Hepatocyte (in vitro differentiated cells): ENCODE data around the gene GLT8D1. TPM values are rescaled to one million over a fixed set of nuclear protein-coding genes. Genes with fewer than 3 reads are reported as not detected.

Experiments
- DNase-seq: peaks from one replicate; pipeline ENCODE4 v3.0.0-alpha.2; 2016; ENCODE audit warnings: low spot score
- H2AFZ ChIP-seq: fragments of 200-600 bp; sonication (generic); 2 replicates; pipeline ENCODE4 v1.6.0; 2016; ENCODE audit warnings: antibody characterized with exemption, mild to moderate bottlenecking
- H3K27ac ChIP-seq: fragments of 200-600 bp; sonication (generic); 2 replicates; pipeline ENCODE4 v1.5.1; 2016; ENCODE audit warnings: mild to moderate bottlenecking
- H3K27me3 ChIP-seq: fragments of 200-600 bp; sonication (generic); 2 replicates; pipeline ENCODE4 v1.6.1; 2016
- H3K36me3 ChIP-seq: fragments of 200-600 bp; sonication (generic); replicated peaks from 2 replicates; pipeline ENCODE4 v1.5.1; 2016; ENCODE audit warnings: low read depth; ENCODE audit not compliant: insufficient read depth
- H3K4me1 ChIP-seq: fragments of 200-600 bp; sonication (generic); 2 replicates; pipeline ENCODE4 v1.5.1; 2016; ENCODE audit warnings: mild to moderate bottlenecking, moderate library complexity; ENCODE audit not compliant: insufficient read depth
- H3K4me2 ChIP-seq: fragments of 200-600 bp; sonication (generic); 2 replicates; pipeline ENCODE4 v1.6.0; 2016
- H3K4me3 ChIP-seq: fragments of 200-600 bp; sonication (generic); 2 replicates; pipeline ENCODE4 v1.5.1; 2016; ENCODE audit warnings: mild to moderate bottlenecking
- H3K79me2 ChIP-seq: fragments of 200-600 bp; sonication (generic); 2 replicates; pipeline ENCODE4 v1.6.0; 2017; ENCODE audit warnings: mild to moderate bottlenecking
- H3K9me2 ChIP-seq: fragments of 200-600 bp; sonication (generic); replicated peaks from 2 replicates; pipeline ENCODE4 v1.6.0; 2017; ENCODE audit warnings: mild to moderate bottlenecking; ENCODE audit not compliant: insufficient read depth
- H3K9me3 ChIP-seq: fragments of 200-600 bp; sonication (generic); 2 replicates; pipeline ENCODE4 v1.5.1; 2016; ENCODE audit warnings: low read depth, mild to moderate bottlenecking
- H4K20me1 ChIP-seq: fragments of 200-600 bp; sonication (generic); 2 replicates; pipeline ENCODE4 v1.6.0; 2016; ENCODE audit warnings: mild to moderate bottlenecking; ENCODE audit not compliant: insufficient read depth, poor library complexity, severe bottlenecking
- CTCF ChIP-seq: fragments of 200-600 bp; sonication (generic); IDR thresholded peaks from 2 replicates; pipeline ENCODE4 v1.5.1; 2016; ENCODE audit warnings: antibody characterized with exemption, mild to moderate bottlenecking; ENCODE audit not compliant: poor library complexity
- EZH2 ChIP-seq: fragments of 200-600 bp; sonication (generic); IDR thresholded peaks from 2 replicates; pipeline ENCODE4 v1.6.1; 2016; ENCODE audit warnings: antibody characterized with exemption, mild to moderate bottlenecking, borderline replicate concordance
- EZH2phosphoT487 ChIP-seq: fragments of 200-600 bp; sonication (generic); IDR thresholded peaks from one replicate; pipeline ENCODE4 v1.6.1; 2018; ENCODE audit warnings: antibody characterized with exemption, mild to moderate bottlenecking, low read depth, moderate library complexity; ENCODE audit not compliant: unreplicated experiment, severe bottlenecking
- WGBS: methylation state at CpG from one replicate; pipeline ENCODE4 v1.1.6; 2016; ENCODE audit warnings: low lambda C conversion rate; ENCODE audit errors: missing lambda C conversion rate; 5-methylcytosine and 5-hydroxymethylcytosine counted together
- polyA plus RNA-seq: library from polyadenylated mRNA; unstranded; fragments of >200 nt; fragmentation: Nextera tagmentation; extraction: Ambion mirVana; gene quantifications from 2 replicates; pipeline ENCODE4 v1.2.1, GENCODE V29; 2016
- total RNA-seq: library from RNA; depleted of rRNA; stranded (reverse); fragments of >200 nt; gene quantifications from 2 replicates; pipeline ENCODE4 v1.2.3, GENCODE V29; 2014

Gene GLT8D1
- total and polyA plus RNA-seq, 2 experiments from 2014 or later, result 79.9 to 97.9 TPM

DNA sequence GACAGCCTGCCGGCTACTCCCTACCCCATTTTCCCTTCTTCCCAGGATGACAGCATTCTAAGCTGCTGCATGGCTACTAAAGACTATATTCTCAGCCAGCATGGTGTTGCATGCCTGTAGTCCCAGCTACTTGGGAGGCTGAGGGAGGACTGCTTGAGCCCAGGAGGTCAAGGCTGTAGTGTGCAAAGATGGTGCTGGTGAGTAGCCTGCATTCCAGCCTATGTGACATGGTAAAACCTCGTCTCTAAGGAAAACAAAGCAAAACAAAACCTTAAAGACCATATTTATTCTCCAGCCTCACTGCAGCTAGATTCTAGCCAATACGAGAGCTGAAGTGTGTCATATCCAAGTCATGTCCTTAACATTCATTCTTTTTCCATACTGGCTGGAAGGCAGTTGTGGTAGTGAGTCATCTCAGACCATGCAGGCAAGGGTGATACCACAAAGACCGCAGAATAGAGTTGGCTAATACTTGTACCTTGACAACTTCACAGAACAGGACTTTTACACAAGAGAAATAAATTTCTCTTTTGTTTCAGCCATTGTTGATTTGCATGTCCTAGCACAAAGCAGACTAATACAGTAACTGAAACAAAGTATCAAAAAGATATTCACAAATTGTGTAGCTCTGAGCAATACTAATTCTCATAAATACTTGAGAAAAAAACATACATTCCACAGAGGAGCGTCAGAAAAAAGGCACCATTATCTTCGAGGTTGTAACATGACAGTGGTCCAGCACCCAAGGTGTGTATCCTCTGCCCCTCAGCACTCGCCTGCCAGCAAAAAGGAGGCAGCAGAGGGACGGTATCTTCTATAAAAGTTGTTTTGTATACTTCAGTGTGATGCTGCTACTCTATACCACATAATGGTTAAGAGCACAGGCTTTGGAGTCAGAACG lies 34.7 kb downstream of the GLT8D1 start:
- H3K27ac ChIP-seq, result peak overlapping the region; percentile 67
- no peaks in the 10 kb centered on the region for H3K9me2 ChIP-seq
- H2AFZ ChIP-seq, result no peak overlapping the region
- H4K20me1 ChIP-seq, result no peaks in the 10 kb centered on the region
- no peak for TF ChIP-seq CTCF
- TF ChIP-seq EZH2phosphoT487, result no peak
- no peak for TF ChIP-seq EZH2
- H3K79me2 ChIP-seq, result peaks cover 44% of the 10 kb centered on the region
- no peaks in the 10 kb centered on the region for H3K36me3 ChIP-seq
- H3K4me1 ChIP-seq, result no peaks in the 10 kb centered on the region
- no peaks in the 10 kb centered on the region for H3K27me3 ChIP-seq
- WGBS, result 88% methylated on average over 9 of the region's 9 CpGs
- H3K4me2 ChIP-seq, result no peak overlapping the region
- H3K4me3 ChIP-seq, result no peak overlapping the region
- H3K9me3 ChIP-seq, result no peaks in the 10 kb centered on the region
- DNase-seq, result peak; percentile 52

DNA sequence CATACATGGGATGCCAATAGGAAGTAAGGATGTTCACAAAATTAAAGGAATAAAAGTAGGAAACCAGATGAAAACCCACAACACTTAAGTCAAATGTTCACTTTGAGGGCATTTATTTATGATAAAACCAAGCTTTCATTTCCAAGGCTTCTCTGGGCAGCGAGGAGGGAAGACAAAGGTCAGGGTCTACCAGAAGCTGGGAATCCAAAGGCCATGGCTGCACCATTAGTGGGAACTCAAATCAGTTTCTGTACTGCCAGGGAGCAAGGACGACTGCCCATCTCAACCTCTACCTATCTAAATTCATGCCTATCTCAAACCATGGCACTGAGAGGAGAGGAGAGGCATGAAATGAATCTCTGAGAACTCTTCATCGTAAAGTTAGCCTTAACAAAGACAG lies 42.5 kb downstream of the GLT8D1 start:
- Histone ChIP-seq H3K79me2 (peaks cover 11% of the 10 kb centered on the region), H3K9me2 (no peaks in the 10 kb centered on the region), H3K27me3 (no peaks in the 10 kb centered on the region), H3K9me3 (no peaks in the 10 kb centered on the region), H3K4me1 (no peaks in the 10 kb centered on the region), H3K36me3 (no peaks in the 10 kb centered on the region), H3K4me2 (no peak overlapping the region), H3K27ac (no peak overlapping the region), H2AFZ (no peak overlapping the region), H4K20me1 (no peaks in the 10 kb centered on the region), H3K4me3 (no peak overlapping the region)
- WGBS, result 90% methylated on average over 3 of the region's 3 CpGs
- TF ChIP-seq EZH2phosphoT487 (no peak), CTCF (no peak), EZH2 (no peak)
- DNase-seq, result no peak

DNA sequence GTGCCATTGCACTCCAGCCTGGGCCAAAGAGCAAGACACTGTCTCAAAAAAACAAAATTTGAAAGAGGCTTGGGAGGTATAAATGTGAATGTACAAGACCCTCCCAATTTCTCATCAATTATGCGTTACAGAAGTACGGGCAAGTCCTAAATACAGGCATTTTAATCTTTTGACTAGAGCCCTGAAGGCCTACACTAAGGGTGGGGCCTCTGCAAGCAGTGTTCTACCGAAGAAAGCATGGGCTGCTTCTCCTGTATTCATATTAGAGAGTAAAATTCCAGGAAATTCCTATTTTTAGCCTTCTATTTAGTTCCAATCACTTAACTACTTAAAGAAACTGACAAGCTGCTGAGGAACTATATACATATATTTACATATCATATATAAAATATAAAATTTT lies 45.5 kb downstream of the GLT8D1 start:
- Histone ChIP-seq H3K4me1 (no peaks in the 10 kb centered on the region), H3K9me3 (no peaks in the 10 kb centered on the region), H3K79me2 (peaks cover 7% of the 10 kb centered on the region), H3K36me3 (no peaks in the 10 kb centered on the region), H2AFZ (no peak overlapping the region), H4K20me1 (peaks cover 3% of the 10 kb centered on the region), H3K9me2 (no peaks in the 10 kb centered on the region), H3K4me2 (no peak overlapping the region), H3K27me3 (no peaks in the 10 kb centered on the region), H3K27ac (no peak overlapping the region), H3K4me3 (no peak overlapping the region)
- TF ChIP-seq CTCF (no peak), EZH2phosphoT487 (no peak), EZH2 (no peak)
- 99% methylated on average over 3 of the region's 3 CpGs for WGBS
- DNase-seq, result no peak
